Activated T-cell treated with anti-CD3 and anti-CD28 coated beads, Interleukin-2, amount 50 U/mL, for 1 hour (primary cell): ENCODE data around the gene CLASP1.
"Not testable (repeated sequence)": the region's sequence is repeated elsewhere in the genome, so short reads cannot be mapped to it uniquely, and the experiment has no call there.

Source experiments
- DNase-seq: peaks from one replicate; pipeline ENCODE4 v3.0.0-alpha.2; 2020

Gene CLASP1

DNA sequence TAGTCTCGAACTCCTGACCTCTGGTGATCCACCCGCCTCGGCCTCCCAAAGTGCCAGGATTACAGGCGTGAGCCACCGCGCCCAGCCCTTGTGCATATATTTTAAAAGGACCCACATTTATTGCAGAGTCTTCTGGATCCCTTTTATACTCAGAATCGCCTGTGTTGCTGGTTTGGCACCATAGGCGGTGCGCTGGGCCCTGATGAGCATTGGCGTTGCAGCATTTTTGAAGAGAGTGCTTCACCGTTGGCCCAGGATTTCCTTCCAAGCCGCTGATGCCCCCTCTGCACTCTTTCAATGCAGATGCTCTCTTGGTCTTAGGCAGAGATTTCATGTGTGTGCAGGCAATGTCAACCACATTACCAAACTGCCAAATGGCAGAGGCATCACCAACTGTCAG lies 350.8 kb downstream of the CLASP1 start:
- DNase-seq = no peak

DNA sequence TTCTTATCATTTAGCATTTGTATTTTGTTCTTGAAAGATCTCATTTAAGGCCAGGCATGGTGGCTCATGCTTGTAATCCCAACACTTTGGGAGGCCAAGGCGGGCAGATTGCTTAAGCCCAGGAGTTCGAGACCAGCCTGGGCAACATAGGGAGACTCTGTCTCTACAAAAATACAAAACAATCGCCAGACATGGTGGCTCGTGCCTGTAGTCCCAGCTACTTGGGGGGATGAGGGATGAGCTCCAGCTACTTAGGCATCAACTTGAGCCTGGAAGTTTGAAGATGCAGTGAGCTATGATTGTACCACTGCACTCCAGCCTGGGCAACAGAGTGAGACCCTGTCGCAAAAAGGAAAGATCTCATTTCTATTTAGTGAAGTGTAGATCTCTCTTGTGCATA lies 351.4 kb downstream of the CLASP1 start:
- not testable (repeated sequence) for DNase-seq

DNA sequence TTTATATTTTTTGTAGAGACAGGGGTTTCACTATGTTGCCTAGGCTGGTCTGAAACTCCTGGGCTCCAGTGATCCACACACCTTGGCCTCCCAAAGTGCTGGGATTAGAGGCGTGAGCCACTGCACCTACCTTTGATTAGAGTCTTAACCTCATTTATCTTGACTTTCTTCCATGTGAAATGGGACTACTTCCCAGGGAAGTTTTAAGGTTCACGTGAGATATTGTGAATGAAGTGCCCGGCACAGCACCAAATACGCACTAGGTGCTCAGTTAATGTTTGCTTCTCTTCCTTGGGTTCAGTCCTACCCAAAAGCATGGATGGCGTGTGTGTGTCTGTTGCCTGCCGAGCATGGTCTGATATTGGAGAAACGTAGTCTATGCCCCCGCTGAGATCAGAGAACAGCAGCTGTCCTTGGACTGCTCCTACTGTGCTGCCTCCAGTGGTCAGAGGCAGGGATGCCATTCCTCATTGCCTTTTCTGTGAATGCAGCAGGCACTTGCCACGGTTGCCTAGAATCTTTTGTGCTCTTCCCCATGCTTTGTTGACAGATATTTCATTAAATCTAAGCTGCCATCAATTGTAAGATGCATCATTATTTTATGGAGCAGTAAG lies 351.9 kb downstream of the CLASP1 start:
- DNase-seq = no peak

DNA sequence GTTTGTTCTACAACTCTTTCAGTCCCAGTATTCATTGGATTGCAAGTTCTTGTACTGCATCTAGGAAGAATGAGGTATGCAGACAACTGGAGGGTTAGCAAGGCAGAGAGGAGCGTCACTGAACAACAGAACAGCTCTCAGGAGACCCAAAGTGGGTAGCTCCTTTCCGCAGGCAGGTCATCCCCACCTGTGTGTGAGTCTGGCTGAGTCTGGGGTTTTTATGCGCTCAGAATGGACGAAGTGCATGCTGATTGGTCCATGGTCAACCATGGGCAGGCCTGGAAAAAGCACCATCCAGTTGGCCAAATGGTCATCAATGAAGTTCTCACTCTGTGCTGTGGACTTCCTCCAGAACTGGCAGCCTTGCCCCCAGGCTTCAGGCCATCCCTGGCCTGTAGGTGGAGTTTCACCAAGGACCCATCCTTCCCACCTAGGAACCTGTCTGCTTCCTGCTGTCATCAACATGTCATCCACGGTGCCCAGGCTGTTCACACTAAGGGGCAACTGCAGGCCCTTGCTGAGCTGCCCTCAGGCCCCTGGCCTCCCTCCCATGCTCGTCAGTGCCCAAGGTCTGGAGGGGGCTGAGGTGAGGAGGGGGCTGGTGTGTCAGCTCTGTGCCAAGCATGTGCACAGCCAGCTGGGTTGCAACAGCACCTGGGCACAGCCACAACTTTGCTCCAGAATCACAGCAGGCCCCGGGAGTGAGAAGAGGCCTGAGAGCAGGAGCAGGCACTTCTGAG lies 353.2 kb downstream of the CLASP1 start:
- DNase-seq = no peak

DNA sequence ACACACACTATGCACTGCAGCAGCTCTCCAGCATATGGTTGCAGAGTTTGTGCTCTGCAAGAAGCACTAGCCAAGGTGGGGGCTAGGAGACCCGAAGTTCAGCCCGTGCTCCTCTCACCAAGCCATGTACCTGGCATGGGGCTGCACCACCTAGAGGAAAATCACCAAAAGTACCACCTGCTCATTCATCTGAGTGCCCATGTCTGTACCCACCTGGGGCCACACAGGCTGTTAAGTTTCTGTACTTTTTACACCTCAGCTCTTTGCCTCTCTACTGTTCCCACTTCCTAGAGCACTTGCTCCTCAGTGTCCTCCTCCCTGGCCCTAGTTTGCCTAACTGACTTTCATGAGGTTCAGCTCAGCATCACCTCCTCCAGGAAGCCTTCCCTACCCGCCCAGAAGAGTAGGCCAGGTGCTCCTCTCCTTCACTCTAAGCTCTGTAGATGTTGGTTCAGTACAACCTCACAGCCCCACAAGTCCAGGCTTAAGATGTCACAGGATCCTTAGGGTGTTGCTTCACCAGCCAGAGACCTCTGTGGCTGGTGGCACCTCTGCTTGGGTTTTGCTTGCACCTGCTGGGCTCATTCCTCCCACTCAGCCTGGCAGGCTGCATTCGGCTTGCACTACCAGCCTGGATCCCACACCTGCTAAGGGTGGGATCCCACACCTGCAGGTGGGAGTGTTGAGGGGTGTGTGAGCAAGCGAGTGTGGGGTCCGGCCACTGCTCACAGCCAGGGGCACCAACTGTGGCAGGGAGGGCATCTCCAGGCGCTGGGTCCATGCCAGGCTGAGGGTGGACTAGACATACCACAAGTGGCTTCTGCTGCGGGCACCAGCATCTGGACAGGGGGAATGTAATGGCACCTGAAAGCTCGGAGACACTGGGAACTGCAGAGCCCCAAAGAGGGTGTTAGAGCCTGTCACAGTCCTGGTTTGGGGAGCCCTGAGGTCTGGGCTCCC lies 354.1 kb downstream of the CLASP1 start:
- no peak for DNase-seq

DNA sequence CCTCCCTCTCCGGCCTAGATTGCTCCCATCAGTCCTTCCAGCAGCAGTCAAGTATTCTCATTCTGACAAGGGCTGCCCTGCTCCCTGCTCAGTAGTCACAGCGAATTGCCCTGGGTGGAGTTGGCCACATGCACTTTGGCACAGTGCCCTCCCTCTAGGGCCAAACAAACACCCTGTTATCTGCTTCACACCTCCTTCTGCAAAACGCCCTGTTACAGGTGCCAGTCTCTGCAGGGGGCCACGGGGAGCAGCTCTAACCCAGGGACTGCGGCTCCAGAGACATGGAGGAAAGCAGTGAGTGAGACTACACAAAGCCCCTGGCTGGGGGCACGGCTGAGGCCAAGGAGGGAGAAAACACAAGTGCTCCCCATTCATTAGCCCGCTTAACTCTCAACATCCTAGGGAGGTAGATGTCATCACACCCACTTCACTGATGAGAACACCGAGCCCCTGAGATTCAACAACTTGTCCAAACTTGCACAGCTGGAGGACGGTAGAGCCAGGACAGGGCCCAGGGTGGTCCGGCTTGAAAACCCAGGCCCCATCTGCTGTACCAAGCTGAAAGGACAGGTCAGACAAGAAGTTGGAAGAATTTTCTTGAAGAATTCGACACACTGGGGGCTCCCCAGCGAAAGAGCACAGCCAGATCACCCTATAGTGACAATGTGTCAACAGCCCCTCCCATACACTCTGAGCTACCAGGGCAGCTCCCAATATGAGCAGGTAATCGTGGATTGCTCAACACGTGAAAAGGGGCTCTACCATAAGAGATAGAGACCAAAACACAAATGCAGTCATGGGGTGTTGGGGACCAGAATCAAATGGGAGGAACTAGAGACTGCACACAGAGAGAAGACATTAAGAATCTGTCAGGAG lies 355.6 kb downstream of the CLASP1 start:
- DNase-seq = no peak

DNA sequence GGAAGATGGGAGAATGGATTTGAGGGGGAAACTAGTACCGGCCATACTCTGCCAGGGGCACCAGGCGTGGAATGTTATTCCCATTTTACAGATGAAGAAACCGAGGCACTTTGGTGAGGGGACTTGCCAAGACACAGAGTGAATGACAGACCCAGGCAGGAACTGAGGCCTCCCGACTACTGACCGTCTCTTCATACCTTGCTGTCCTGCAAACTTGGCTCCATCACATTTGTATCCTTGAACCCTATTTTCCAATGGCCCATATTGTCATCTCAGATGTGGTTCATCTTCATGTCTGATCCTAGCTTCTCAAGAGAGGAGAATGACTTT lies 358.0 kb downstream of the CLASP1 start:
- no peak for DNase-seq

DNA sequence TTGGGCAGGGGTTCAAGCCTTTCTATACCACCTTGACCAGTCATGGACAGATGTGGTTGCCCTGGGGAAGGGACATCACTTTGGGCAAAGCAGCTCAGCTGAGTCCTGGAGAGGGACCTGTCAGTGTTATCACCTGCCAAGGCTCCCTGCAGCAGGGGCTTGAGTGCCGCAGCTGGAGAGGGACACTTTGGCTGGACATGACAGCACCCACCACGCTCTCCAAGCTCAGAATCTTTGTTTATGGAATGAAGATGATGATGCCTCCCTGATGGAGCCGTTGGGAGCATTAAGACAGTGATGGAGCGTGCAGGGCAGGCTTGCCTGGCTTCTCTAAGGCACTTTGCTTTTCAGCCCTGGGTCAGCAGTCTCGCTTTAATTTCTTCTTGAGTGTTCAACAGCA lies 360.0 kb downstream of the CLASP1 start:
- no peak for DNase-seq

DNA sequence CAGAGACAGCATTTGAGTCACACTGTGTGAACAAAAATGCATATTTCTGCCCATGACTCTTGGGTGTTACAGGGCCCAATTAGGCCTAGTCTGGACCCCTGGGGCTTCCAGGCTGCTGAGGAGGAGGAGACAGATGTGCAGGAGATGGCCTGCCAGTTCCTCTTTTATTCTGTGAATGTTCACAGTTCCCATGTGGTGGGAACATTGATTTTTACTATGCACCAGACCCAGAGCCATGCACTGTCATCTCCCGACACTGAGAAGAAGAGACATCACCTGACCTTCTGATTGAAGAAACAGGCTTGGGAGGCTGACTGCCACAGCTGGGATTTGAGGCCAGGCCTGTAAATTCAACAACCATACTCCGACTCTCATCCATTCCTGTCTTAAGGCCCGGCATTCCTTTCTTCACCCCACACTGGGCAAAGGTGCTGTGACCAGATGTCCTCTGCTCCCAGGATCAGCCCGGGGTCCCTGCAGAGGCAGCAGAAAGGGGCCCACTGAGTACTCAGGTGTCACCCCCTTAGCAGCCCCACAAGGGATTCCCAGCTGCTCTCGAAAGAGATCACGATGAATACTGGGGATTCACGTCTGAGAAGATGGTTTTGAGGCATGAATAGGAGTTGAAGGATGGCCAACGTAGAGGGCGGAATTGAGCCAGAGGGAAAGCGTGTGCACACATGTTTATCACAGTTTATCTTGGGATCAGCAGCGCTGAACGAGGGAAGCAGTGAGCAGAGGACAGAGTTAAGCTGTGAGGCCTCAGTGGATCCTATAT lies 360.6 kb downstream of the CLASP1 start:
- DNase-seq = no peak

DNA sequence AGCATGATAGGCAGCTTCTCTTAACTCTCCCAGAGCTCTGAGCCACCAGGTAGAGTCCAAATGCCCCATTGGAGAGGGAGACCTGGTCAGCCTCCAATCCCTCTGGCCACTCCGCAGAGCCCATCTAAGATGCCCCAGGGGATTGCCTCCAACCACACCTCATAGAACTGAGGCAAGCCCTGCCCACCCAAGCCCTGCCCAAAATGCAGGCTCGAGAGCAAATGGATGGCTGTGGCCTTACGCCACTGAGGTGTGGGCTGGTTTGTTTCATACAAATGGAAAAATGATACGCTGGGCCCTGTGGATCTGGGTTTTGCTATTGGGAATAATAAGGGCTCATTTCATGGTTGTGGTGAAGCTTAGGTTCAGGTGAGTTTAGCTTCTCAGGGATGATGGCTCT lies 361.3 kb downstream of the CLASP1 start:
- no peak for DNase-seq
